ENCODE results near the gene C6orf52.

Gene C6orf52

GRCh38 chr6:10644225-10644624, 50.2 kb downstream of the C6orf52 start:
- no peak for DNase-seq

GRCh38 chr6:10643201-10643651, 51.2 kb downstream of the C6orf52 start:
- DNase-seq = no peak

GRCh38 chr6:10641528-10641927, 52.9 kb downstream of the C6orf52 start:
- no peak for DNase-seq

GRCh38 chr6:10640412-10640811, 54.0 kb downstream of the C6orf52 start:
- DNase-seq = no peak

GRCh38 chr6:10633216-10633615, 61.2 kb downstream of the C6orf52 start:
- DNase-seq = no peak

- DNase-seq = no peak
Measured at GRCh38 chr6:10630178-10630577, 64.2 kb downstream of the C6orf52 start.

- no peak for DNase-seq
Measured at GRCh38 chr6:10627800-10628199, 66.6 kb downstream of the C6orf52 start.

- DNase-seq = no peak
Measured at GRCh38 chr6:10626154-10626741, 68.2 kb downstream of the C6orf52 start.

GRCh38 chr6:10624836-10625235, 69.6 kb downstream of the C6orf52 start:
- DNase-seq = no peak

GRCh38 chr6:10621847-10622246, 72.6 kb downstream of the C6orf52 start:
- no peak for DNase-seq
